GM18498 (cell line): Measurements from ENCODE around the gene MAP10.

Experiments
- ATAC-seq: cut with Tn5 transposase; IDR thresholded peaks from one replicate; pipeline ENCODE4 v1.9.1; 2021; ENCODE audit warnings: mild to moderate bottlenecking, moderate library complexity; ENCODE audit not compliant: unreplicated experiment

MAP10 gene

GRCh38 chr1:232853994-232854797 is 49.0 kb downstream of the MAP10 start:
- no peak for ATAC-seq

GRCh38 chr1:232854798-232855159 is 49.6 kb downstream of the MAP10 start:
- no peak for ATAC-seq

GRCh38 chr1:232856541-232856940 is 51.3 kb downstream of the MAP10 start:
- no peak for ATAC-seq
